MCF 10A (cell line): ENCODE results near the gene IRF6. TPM values are rescaled to one million over a fixed set of nuclear protein-coding genes. Genes with fewer than 3 reads are reported as not detected.

Experiments used
- BruUV-seq: library from RNA; stranded (reverse); fragments of 400-500 nt; replicated peaks from 2 replicates; lab custom pipeline; 2021; lab: Mats Ljungman, UMichigan
- CTCF ChIA-PET: fragments of 300-600 bp; sonication (Branson Sonifier 250); formaldehyde crosslinking; extraction: SDS; loops from one replicate; lab custom pipeline; 2021; ENCODE audit warnings: antibody characterized with exemption, inconsistent platforms; lab: Yijun Ruan, JAX
- POLR2A ChIA-PET: fragments of 300-600, 350-650 bp; sonication (Branson Sonifier 250); formaldehyde crosslinking; extraction: SDS; loops from one replicate; lab custom pipeline; 2020; ENCODE audit warnings: antibody characterized with exemption, inconsistent platforms; lab: Yijun Ruan, JAX
- DNase-seq: peaks from one replicate; pipeline ENCODE4 v3.0.0-alpha.2; 2018; ENCODE audit not compliant: unreplicated experiment
- H3K27ac Mint-ChIP-seq: one replicate; pipeline ENCODE4 v1.8.0; 2022; ENCODE audit warnings: mild to moderate bottlenecking, low read depth, mixed read lengths; ENCODE audit not compliant: unreplicated experiment
- H3K27me3 Mint-ChIP-seq: one replicate; pipeline ENCODE4 v1.8.0; 2022; ENCODE audit warnings: mixed read lengths; ENCODE audit not compliant: insufficient read depth, unreplicated experiment
- H3K36me3 Mint-ChIP-seq: one replicate; pipeline ENCODE4 v1.8.0; 2022; ENCODE audit warnings: mild to moderate bottlenecking, moderate library complexity, mixed read lengths; ENCODE audit not compliant: insufficient read depth, unreplicated experiment
- H3K4me1 Mint-ChIP-seq: one replicate; pipeline ENCODE4 v1.8.0; 2022; ENCODE audit warnings: mixed read lengths; ENCODE audit not compliant: insufficient read depth, unreplicated experiment
- H3K4me3 Mint-ChIP-seq: one replicate; pipeline ENCODE4 v1.8.0; 2022; ENCODE audit warnings: mild to moderate bottlenecking, moderate library complexity, mixed read lengths; ENCODE audit not compliant: unreplicated experiment
- H3K9me3 Mint-ChIP-seq: one replicate; pipeline ENCODE4 v1.8.0; 2022; ENCODE audit warnings: mixed read lengths; ENCODE audit not compliant: unreplicated experiment
- CTCF ChIP-seq: fragments of 200-600 bp; IDR thresholded peaks from one replicate; pipeline ENCODE4 v1.8.0; 2022; ENCODE audit warnings: antibody characterized with exemption, mild to moderate bottlenecking; ENCODE audit not compliant: unreplicated experiment
- intact Hi-C: fragments of 100-400 bp; cut with micrococcal nuclease; formaldehyde crosslinking; loops from 2 replicates; pipeline ENCODE4 v1.14.1; 2022
- total RNA-seq: library from RNA; stranded (reverse); gene quantifications from 2 replicates; pipeline ENCODE4 v1.2.3, GENCODE V29; 2022

IRF6 gene
- total RNA-seq, 1 experiment from 2014 or later, result 106 TPM

GRCh38 chr1:209755926-209756614 is 49.9 kb downstream of the IRF6 start, which contains the start of gene TRAF3IP3:
TSS of gene TRAF3IP3 (plus strand) at chr1:209756053. CDS start at chr1:209760040, 3,987 bp downstream.
- no peaks in the 10 kb centered on the region for H3K9me3 Mint-ChIP-seq
- intact Hi-C loops, result no loop called here
- no peak for DNase-seq

GRCh38 chr1:209755256-209755655 is 50.7 kb downstream of the IRF6 start:
- peaks cover 5% of the 10 kb centered on the region for H3K36me3 Mint-ChIP-seq
- CTCF ChIA-PET, result interaction anchor here (0.7 to 14.7 kb wide), 7 partner anchors 5 to 185 kb away, joined by 3 to 207 read pairs (median 4); no protein-coding TSS in a partner anchor

More at GRCh38 chr1:209755926-209756614, 49.9 kb downstream of the IRF6 start, which contains the start of gene TRAF3IP3:
- no peak within 1 kb of the TSS for H3K4me3 Mint-ChIP-seq
- POLR2A ChIA-PET, result interaction anchor here (0.5 kb wide), 1 partner anchor 154 kb away, joined by 3 read pairs; no protein-coding TSS in a partner anchor
- H3K27ac Mint-ChIP-seq, result no peak within 1 kb of the TSS
- CTCF ChIA-PET, result interaction anchor here (0.6 to 14.7 kb wide), 8 partner anchors 6 to 576 kb away, joined by 3 to 207 read pairs (median 4); no protein-coding TSS in a partner anchor
- no TSS peak for BruUV-seq
- peaks cover 5% of the 10 kb centered on the region for H3K36me3 Mint-ChIP-seq
- H3K4me1 Mint-ChIP-seq, result peaks cover 3% of the 10 kb centered on the region
- no peak for TF ChIP-seq CTCF
- no peaks in the 10 kb centered on the region for H3K27me3 Mint-ChIP-seq

GRCh38 chr1:209752890-209753289 is 53.1 kb downstream of the IRF6 start:
- Mint-ChIP-seq H3K9me3 (no peaks in the 10 kb centered on the region), H3K4me3 (no peak overlapping the region), H3K36me3 (peaks cover 5% of the 10 kb centered on the region), H3K27me3 (no peaks in the 10 kb centered on the region), H3K4me1 (peaks cover 6% of the 10 kb centered on the region), H3K27ac (no peak overlapping the region)
- CTCF ChIA-PET, result interaction anchor here (0.5 to 14.7 kb wide), 10 partner anchors 7 to 290 kb away, joined by 3 to 207 read pairs (median 3); partner anchors contain the start of gene TRAF3IP3
- BruUV-seq, result no TSS peak
- TF ChIP-seq CTCF, result no peak
- intact Hi-C loops, result no loop called here
- POLR2A ChIA-PET, result interaction anchor here (0.8 to 1.1 kb wide), 3 partner anchors 22 to 45 kb away, joined by 3 read pairs; no protein-coding TSS in a partner anchor
- no peak for DNase-seq

More at GRCh38 chr1:209755256-209755655, 50.7 kb downstream of the IRF6 start:
- no peak for DNase-seq
- no peak overlapping the region for H3K4me3 Mint-ChIP-seq
- H3K27me3 Mint-ChIP-seq, result no peaks in the 10 kb centered on the region
- BruUV-seq, result no TSS peak
- TF ChIP-seq CTCF, result no peak
- POLR2A ChIA-PET, result interaction anchor here (0.6 kb wide), 2 partner anchors 153 to 447 kb away, joined by 3 read pairs; no protein-coding TSS in a partner anchor
- H3K27ac Mint-ChIP-seq, result no peak overlapping the region
- H3K9me3 Mint-ChIP-seq, result no peaks in the 10 kb centered on the region
- intact Hi-C loops, result no loop called here
- H3K4me1 Mint-ChIP-seq, result no peaks in the 10 kb centered on the region

GRCh38 chr1:209751627-209752231 is 54.2 kb downstream of the IRF6 start:
- no peak overlapping the region for H3K27ac Mint-ChIP-seq
- H3K9me3 Mint-ChIP-seq, result no peaks in the 10 kb centered on the region
- ChIA-PET CTCF (interaction anchor here (0.5 to 14.7 kb wide), 7 partner anchors 8 to 489 kb away, joined by 3 to 207 read pairs (median 3); partner anchors contain the start of gene TRAF3IP3), POLR2A (interaction anchor here (0.9 to 2.4 kb wide), 3 partner anchors 22 to 1174 kb away, joined by 4 to 6 read pairs (median 4); partner anchors contain the start of gene C1orf74)
- no peak overlapping the region for H3K4me3 Mint-ChIP-seq
- TF ChIP-seq CTCF, result no peak
- no peak for DNase-seq
- peaks cover 5% of the 10 kb centered on the region for H3K36me3 Mint-ChIP-seq
- no TSS peak for BruUV-seq
- H3K4me1 Mint-ChIP-seq, result peaks cover 12% of the 10 kb centered on the region
- no peaks in the 10 kb centered on the region for H3K27me3 Mint-ChIP-seq
- intact Hi-C loops, result no loop called here
